GM04504 (cell line): ENCODE measurements around the gene SPATA2.
A peak's percentile ranks its signal among the peaks of the same experiment; 100 is the strongest.

Experiments
- DNase-seq: peaks from one replicate; pipeline ENCODE4 v3.0.0-alpha.2; 2012; ENCODE audit warnings: low read depth

SPATA2 gene

DNA sequence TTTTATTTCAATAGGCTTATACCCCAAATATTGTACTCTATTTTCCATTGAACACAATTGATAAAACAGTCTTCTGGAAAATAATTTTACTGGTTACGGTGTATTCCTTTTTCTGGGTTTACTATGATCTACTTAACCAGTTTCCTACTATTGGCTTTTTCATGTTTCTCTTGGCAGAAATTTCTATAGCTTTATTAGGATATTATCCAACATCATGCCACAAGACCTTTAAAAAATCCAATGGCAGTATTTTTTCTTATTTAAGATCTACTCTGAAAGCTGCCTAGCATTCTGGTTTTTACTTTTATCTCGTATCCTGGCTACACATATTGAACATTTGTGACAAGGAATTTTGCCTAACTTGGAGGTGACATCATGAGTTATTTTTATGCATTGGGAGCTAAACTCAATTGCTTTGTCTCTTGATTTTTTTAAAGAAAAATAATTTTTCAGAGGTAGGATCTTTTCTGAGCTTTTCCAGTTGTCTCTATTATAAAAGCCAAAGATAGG lies 57.2 kb downstream of the SPATA2 start:
- DNase-seq = no peak

DNA sequence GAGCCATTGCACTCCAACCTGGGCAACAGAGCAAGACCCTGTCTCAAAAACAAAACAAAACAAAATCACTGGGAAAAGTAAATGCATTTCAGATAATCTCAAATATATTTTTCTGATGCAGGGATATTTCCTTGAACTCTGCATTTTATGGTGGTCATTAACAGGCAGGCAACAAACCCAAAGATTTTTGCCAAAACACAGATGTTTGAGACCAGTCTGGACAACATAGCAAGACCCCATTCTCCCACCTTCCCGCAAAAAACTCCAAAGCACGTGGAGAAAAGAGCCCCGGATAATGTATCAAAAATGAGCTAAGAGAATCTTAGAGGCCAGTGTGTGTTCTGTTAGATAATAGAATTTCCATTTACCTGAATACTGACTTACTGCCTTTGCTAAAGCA lies 58.4 kb downstream of the SPATA2 start:
- DNase-seq = no peak

DNA sequence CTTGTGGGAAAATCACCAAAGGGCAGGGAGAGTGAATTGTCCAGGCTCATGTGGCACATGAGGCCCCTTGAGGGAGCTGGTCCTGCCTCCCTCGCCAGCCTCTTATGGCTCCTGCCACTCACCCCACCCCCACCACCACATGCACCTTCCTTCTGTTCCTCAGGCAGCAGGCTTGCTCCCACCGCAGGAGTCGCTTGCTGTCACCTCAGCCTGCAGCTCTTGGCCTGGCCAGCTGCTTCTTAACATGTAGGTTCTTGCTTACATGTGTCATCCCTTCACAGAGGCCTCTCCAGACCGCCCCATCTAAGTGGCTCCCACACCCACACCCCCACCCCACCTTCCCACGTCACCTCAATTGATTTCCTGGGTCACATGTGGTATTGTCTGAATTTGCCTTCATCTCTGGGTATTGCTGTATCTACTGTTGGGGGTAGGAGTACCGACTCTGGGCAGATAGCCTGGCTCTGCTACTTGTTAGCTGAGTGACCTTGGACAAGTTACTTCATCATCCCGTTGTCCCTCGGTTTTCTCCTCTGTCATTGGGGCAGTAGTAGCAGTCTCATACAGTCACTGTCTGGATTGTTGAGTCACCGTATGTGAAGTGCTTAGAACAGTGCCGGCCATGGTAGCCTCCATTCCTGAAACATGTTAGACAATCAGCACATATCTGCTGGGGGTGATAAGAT lies 61.0 kb downstream of the SPATA2 start:
- DNase-seq = no peak

DNA sequence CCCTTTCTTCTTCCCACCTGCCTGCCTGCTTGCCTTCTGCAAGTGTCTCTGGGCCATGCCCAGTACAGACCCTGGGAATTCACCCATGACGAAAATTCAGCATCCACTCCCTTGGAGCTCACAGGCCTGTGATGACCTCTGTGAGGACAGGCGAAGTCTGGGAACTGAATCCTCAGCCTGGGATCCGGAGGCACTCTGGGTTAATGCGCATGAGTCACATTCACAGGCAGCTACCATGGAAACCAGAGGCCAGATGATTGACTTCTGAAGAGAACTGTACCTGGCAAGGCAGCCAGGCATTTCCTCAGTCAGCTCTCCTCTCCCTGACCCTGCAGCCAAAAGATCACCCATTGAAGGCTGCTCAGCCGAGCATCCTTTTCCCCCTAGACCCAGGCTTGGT lies 61.7 kb downstream of the SPATA2 start:
- DNase-seq = peak; percentile 57
